ENCODE measurements around the gene DRD2.
"Not testable (repeated sequence)": the region's sequence is repeated elsewhere in the genome, so short reads cannot be mapped to it uniquely, and the experiment has no call there.

DRD2 gene

GRCh38 chr11:113475160-113475761, at the start of gene DRD2:
Gene DRD2, minus strand, starts transcription at chr11:113475398. Its CDS starts 50,747 bp downstream, at chr11:113424651.
- ChIA-PET POLR2A (interaction anchor here (0.6 kb wide), 1 partner anchor 13 kb away, joined by 3 read pairs; no protein-coding TSS in a partner anchor), CTCF (interaction anchor here (1.2 kb wide), 1 partner anchor 57 kb away, joined by 4 read pairs; no protein-coding TSS in a partner anchor)
- H3K4me3 ChIP-seq (ENCODE audit: low read depth, low read length) = peak within 1 kb of the TSS; percentile 19
- H3K27ac ChIP-seq (ENCODE audit: extremely low read depth, low read depth, low read length) = no peak within 1 kb of the TSS
- no peaks in the 10 kb centered on the region for H3K4me1 ChIP-seq (ENCODE audit: control insufficient read depth, insufficient read depth, low read length)
- TF ChIP-seq ZBTB10 (tag by site-specific recombination; IDR thresholded peaks at IDR 0.05) (no peak), ZNF571 (tag by site-specific recombination; IDR thresholded peaks at IDR 0.05) (no peak), EGR2 (tag by site-specific recombination; IDR thresholded peaks at IDR 0.05; ENCODE audit: low read depth) (peak; percentile 60), GLIS1 (tag by site-specific recombination; IDR thresholded peaks at IDR 0.05) (peak; percentile 26; the same call in 1 of the 2 replicates), ZNF548 (tag by site-specific recombination; IDR thresholded peaks at IDR 0.05) (no peak), CTCF (tag by site-specific recombination; IDR thresholded peaks at IDR 0.05) (no peak), ZNF23 (tag by site-specific recombination; IDR thresholded peaks at IDR 0.05; ENCODE audit: borderline replicate concordance) (no peak), ZNF776 (tag by site-specific recombination; IDR thresholded peaks at IDR 0.05; ENCODE audit: borderline replicate concordance) (no peak), ZNF133 (tag by site-specific recombination; IDR thresholded peaks at IDR 0.05) (no peak), SP2 (tag by site-specific recombination; IDR thresholded peaks at IDR 0.05) (peak; percentile 39), ZBTB17 (tag by site-specific recombination; IDR thresholded peaks at IDR 0.05) (peak; percentile 70), ZNF624 (tag by site-specific recombination; IDR thresholded peaks at IDR 0.05) (no peak), ZSCAN18 (tag by site-specific recombination; IDR thresholded peaks at IDR 0.05) (no peak), ZNF391 (tag by site-specific recombination; IDR thresholded peaks at IDR 0.05; ENCODE audit: borderline replicate concordance, low read depth) (no peak), ZNF239 (tag by site-specific recombination; IDR thresholded peaks at IDR 0.05) (no peak), KLF1 (tag by site-specific recombination; IDR thresholded peaks at IDR 0.05) (peak; percentile 36; the same call in 1 of the 2 replicates), ZFHX2 (tag by site-specific recombination; conservative IDR thresholded peaks at IDR 0.05) (peak; percentile 87), GLIS2 (tag by site-specific recombination; IDR thresholded peaks at IDR 0.05) (peak; percentile 61), HOXD13 (CRISPR knock-in tag; IDR thresholded peaks at IDR 0.05; ENCODE audit: borderline replicate concordance) (no peak), SP3 (tag by site-specific recombination; IDR thresholded peaks at IDR 0.05) (peak; percentile 49; the same call in 1 of the 2 replicates)
- no peaks in the 10 kb centered on the region for H3K9me3 ChIP-seq (ENCODE audit: control insufficient read depth, insufficient read depth, low read depth, low read length)
- no peaks in the 10 kb centered on the region for H3K36me3 ChIP-seq (ENCODE audit: control insufficient read depth in 2 of 2, insufficient read depth in 1 of 2, low read length in 2 of 2)

GRCh38 chr11:113523906-113524305, 48.7 kb upstream of the DRD2 start:
- not testable (repeated sequence) for H3K36me3 ChIP-seq (ENCODE audit: control insufficient read depth in 2 of 2, insufficient read depth in 1 of 2, low read length in 2 of 2)

More at GRCh38 chr11:113523906-113524305, 48.7 kb upstream of the DRD2 start:
- H3K4me1 ChIP-seq (ENCODE audit: control insufficient read depth, insufficient read depth, low read length); H3K4me3 ChIP-seq (ENCODE audit: low read depth, low read length); H3K9me3 ChIP-seq (ENCODE audit: control insufficient read depth, insufficient read depth, low read depth, low read length); H3K27ac ChIP-seq (ENCODE audit: extremely low read depth, low read depth, low read length); POLR2A ChIA-PET; CTCF ChIA-PET: not testable (repeated sequence)

All from HEK293 (cell line).